Bronchial epithelial cell (primary cell): ENCODE measurements around the gene DSE. TPM values are rescaled to one million over a fixed set of nuclear protein-coding genes. Genes with fewer than 3 reads are reported as not detected.

ENCODE experiments used
- DNase-seq: peaks from one replicate; pipeline ENCODE4 v3.0.0-alpha.2; 2010; ENCODE audit warnings: low read depth
- FAIRE-seq: peaks from 2 replicates; lab custom pipeline; 2011; peaks lifted over from hg19 to GRCh38; lab: Jason Lieb, UNC
- H3K27me3 ChIP-seq: 2 replicates; pipeline ENCODE4 v1.5.1; 2011; ENCODE audit warnings: low read length; ENCODE audit not compliant: control insufficient read depth, insufficient read depth
- H3K36me3 ChIP-seq: 2 replicates; pipeline ENCODE4 v1.5.1; 2011; ENCODE audit warnings: low read length; ENCODE audit not compliant: control insufficient read depth, insufficient read depth
- H3K4me3 ChIP-seq: 2 replicates; pipeline ENCODE4 v1.5.1; 2011; ENCODE audit warnings: mild to moderate bottlenecking, low read depth, low read length, control low read depth
- CTCF ChIP-seq: IDR thresholded peaks from 2 replicates; pipeline ENCODE4 v1.5.1; 2011; ENCODE audit warnings: mild to moderate bottlenecking, moderate library complexity, low read length, control low read depth, inconsistent platforms; ENCODE audit not compliant: insufficient read depth, severe bottlenecking
- total RNA-seq: library from RNA; depleted of rRNA; stranded (reverse); fragments of >200 nt; gene quantifications from 2 replicates; pipeline ENCODE4 v1.2.1, GENCODE V29; 2014

The DSE gene
- total RNA-seq, 1 donor from 2014 or later = 100 TPM

- FAIRE-seq = no peak
- peak; percentile 86 for DNase-seq
- no peak for TF ChIP-seq CTCF
- Histone ChIP-seq H3K4me3 (peak overlapping the region; percentile 70), H3K27me3 (no peaks in the 10 kb centered on the region), H3K36me3 (no peaks in the 10 kb centered on the region)
These were observed 572 bp downstream of the DSE start for GRCh38 chr6:116371120-116371917.

GRCh38 chr6:116371918-116372209, 1.1 kb downstream of the DSE start:
- DNase-seq = no peak
- Histone ChIP-seq H3K27me3 (no peaks in the 10 kb centered on the region), H3K36me3 (peaks cover 1% of the 10 kb centered on the region), H3K4me3 (peak overlapping the region; percentile 70)
- FAIRE-seq = no peak
- no peak for TF ChIP-seq CTCF

- H3K27me3 ChIP-seq = no peaks in the 10 kb centered on the region
- peaks cover 3% of the 10 kb centered on the region for H3K36me3 ChIP-seq
- DNase-seq (peak; percentile 73), FAIRE-seq (no peak)
- H3K4me3 ChIP-seq = no peak overlapping the region
- TF ChIP-seq CTCF = no peak
These were observed 2.6 kb downstream of the DSE start for GRCh38 chr6:116373300-116373699.

GRCh38 chr6:116373940-116374339, 3.2 kb downstream of the DSE start:
- Histone ChIP-seq H3K36me3 (peaks cover 3% of the 10 kb centered on the region), H3K27me3 (no peaks in the 10 kb centered on the region), H3K4me3 (no peak overlapping the region)
- TF ChIP-seq CTCF = no peak
- peak; percentile 91 for DNase-seq
- FAIRE-seq = no peak

- Histone ChIP-seq H3K4me3 (no peak overlapping the region), H3K27me3 (no peaks in the 10 kb centered on the region), H3K36me3 (peaks cover 3% of the 10 kb centered on the region)
- no peak for TF ChIP-seq CTCF
- FAIRE-seq (no peak), DNase-seq (peak; percentile 52)
These were observed 3.8 kb downstream of the DSE start for GRCh38 chr6:116374586-116374985.

GRCh38 chr6:116375262-116375661, 4.5 kb downstream of the DSE start:
- DNase-seq (no peak), FAIRE-seq (no peak)
- H3K4me3 ChIP-seq = no peak overlapping the region

More at GRCh38 chr6:116375262-116375661, 4.5 kb downstream of the DSE start:
- no peak for TF ChIP-seq CTCF
- Histone ChIP-seq H3K27me3 (no peaks in the 10 kb centered on the region), H3K36me3 (peaks cover 3% of the 10 kb centered on the region)
